Ureter (tissue), 1 donor: Measurements from ENCODE around the gene CACNA2D1. TPM values are rescaled to one million over a fixed set of nuclear protein-coding genes. Genes with fewer than 3 reads are reported as not detected.
"Not testable (repeated sequence)": the region's sequence is repeated elsewhere in the genome, so short reads cannot be mapped to it uniquely, and the experiment has no call there.

ENCODE experiments used
- DNase-seq: peaks from one replicate; pipeline ENCODE4 v3.0.0-alpha.2; 2020; ENCODE audit warnings: low spot score
- total RNA-seq: library from RNA; stranded (reverse); gene quantifications from one replicate; pipeline ENCODE4 v1.2.4, GENCODE V29; 2023
- donor health status: DM: yes; HTN: yes; CAD: no.

CACNA2D1 gene
- total RNA-seq, 1 donor from 2014 or later: 20.2 TPM

GRCh38 chr7:82434275-82435022 is 9.1 kb downstream of the CACNA2D1 start:
- no peak for DNase-seq

GRCh38 chr7:82433507-82433906 is 10.1 kb downstream of the CACNA2D1 start:
- DNase-seq: no peak

- DNase-seq: not testable (repeated sequence)
Measured at GRCh38 chr7:82432743-82433142, 10.8 kb downstream of the CACNA2D1 start.

- no peak for DNase-seq
Measured at GRCh38 chr7:82430500-82431465, 12.8 kb downstream of the CACNA2D1 start.

- no peak for DNase-seq
Measured at GRCh38 chr7:82429408-82429807, 14.2 kb downstream of the CACNA2D1 start.

- no peak for DNase-seq
Measured at GRCh38 chr7:82428186-82428961, 15.2 kb downstream of the CACNA2D1 start.

- no peak for DNase-seq
Measured at GRCh38 chr7:82423446-82423845, 20.1 kb downstream of the CACNA2D1 start.

- no peak for DNase-seq
Measured at GRCh38 chr7:82419200-82419599, 24.4 kb downstream of the CACNA2D1 start.

- DNase-seq: no peak
Measured at GRCh38 chr7:82417898-82418297, 25.7 kb downstream of the CACNA2D1 start.

GRCh38 chr7:82416402-82416801 is 27.2 kb downstream of the CACNA2D1 start:
- no peak for DNase-seq

GRCh38 chr7:82414389-82414788 is 29.2 kb downstream of the CACNA2D1 start:
- DNase-seq: no peak

GRCh38 chr7:82413237-82413636 is 30.3 kb downstream of the CACNA2D1 start:
- no peak for DNase-seq

- DNase-seq: no peak
Measured at GRCh38 chr7:82411732-82412131, 31.8 kb downstream of the CACNA2D1 start.

GRCh38 chr7:82410461-82410860 is 33.1 kb downstream of the CACNA2D1 start:
- no peak for DNase-seq

- no peak for DNase-seq
Measured at GRCh38 chr7:82406937-82407336, 36.6 kb downstream of the CACNA2D1 start.

- no peak for DNase-seq
Measured at GRCh38 chr7:82405301-82405700, 38.3 kb downstream of the CACNA2D1 start.

GRCh38 chr7:82404652-82405051 is 38.9 kb downstream of the CACNA2D1 start:
- no peak for DNase-seq

GRCh38 chr7:82404094-82404493 is 39.5 kb downstream of the CACNA2D1 start:
- no peak for DNase-seq

- DNase-seq: no peak
Measured at GRCh38 chr7:82397879-82398524, 45.6 kb downstream of the CACNA2D1 start.

GRCh38 chr7:82396343-82396742 is 47.2 kb downstream of the CACNA2D1 start:
- no peak for DNase-seq

GRCh38 chr7:82395147-82395546 is 48.4 kb downstream of the CACNA2D1 start:
- DNase-seq: no peak
